BE2C (cell line): Measurements from ENCODE around the gene ATN1.

Experiments
- DNase-seq: peaks from one replicate; pipeline ENCODE4 v3.0.0-alpha.2; 2020
- H3K27me3 ChIP-seq: fragments of 250-450 bp; sonication (Bioruptor Pico); 2 replicates; pipeline ENCODE4 v1.5.1; 2020; ENCODE audit warnings: mild to moderate bottlenecking
- H3K36me3 ChIP-seq: fragments of 250-450 bp; sonication (Bioruptor Pico); 2 replicates; pipeline ENCODE4 v1.5.1; 2020; ENCODE audit warnings: mild to moderate bottlenecking
- H3K4me1 ChIP-seq: fragments of 250-450 bp; sonication (Bioruptor Pico); 2 replicates; pipeline ENCODE4 v1.5.1; 2020
- H3K4me3 ChIP-seq: 2 replicates; pipeline ENCODE4 v1.5.1; 2011; ENCODE audit warnings: low read depth, low read length
- H3K9me3 ChIP-seq: fragments of 250-450 bp; sonication (Bioruptor Pico); 2 replicates; pipeline ENCODE4 v1.5.1; 2020
- CTCF ChIP-seq: IDR thresholded peaks from 2 replicates; pipeline ENCODE4 v1.5.1; 2012; ENCODE audit warnings: mild to moderate bottlenecking, low read depth, low read length

The ATN1 gene

GRCh38 chr12:6978188-6978587 lies 50.4 kb downstream of the ATN1 start:
- DNase-seq: no peak
- peaks cover 78% of the 10 kb centered on the region for H3K36me3 ChIP-seq

GRCh38 chr12:6978611-6979011 lies 50.9 kb downstream of the ATN1 start:
- no peak for TF ChIP-seq CTCF
- H3K36me3 ChIP-seq: peaks cover 76% of the 10 kb centered on the region
- no peak overlapping the region for H3K4me3 ChIP-seq
- H3K27me3 ChIP-seq: no peaks in the 10 kb centered on the region
- no peaks in the 10 kb centered on the region for H3K9me3 ChIP-seq
- no peak for DNase-seq
- H3K4me1 ChIP-seq: no peaks in the 10 kb centered on the region

More at GRCh38 chr12:6978188-6978587, 50.4 kb downstream of the ATN1 start:
- H3K4me3 ChIP-seq: no peak overlapping the region
- TF ChIP-seq CTCF: no peak
- H3K27me3 ChIP-seq: no peaks in the 10 kb centered on the region
- no peaks in the 10 kb centered on the region for H3K9me3 ChIP-seq
- no peaks in the 10 kb centered on the region for H3K4me1 ChIP-seq

- H3K4me1 ChIP-seq: no peaks in the 10 kb centered on the region
- no peaks in the 10 kb centered on the region for H3K9me3 ChIP-seq
- no peaks in the 10 kb centered on the region for H3K27me3 ChIP-seq
- no peak for DNase-seq
- TF ChIP-seq CTCF: no peak
- H3K4me3 ChIP-seq: no peak overlapping the region
- H3K36me3 ChIP-seq: peaks cover 74% of the 10 kb centered on the region
Measured at GRCh38 chr12:6979021-6979420, 51.3 kb downstream of the ATN1 start.

GRCh38 chr12:6979453-6979852 lies 51.7 kb downstream of the ATN1 start:
- Histone ChIP-seq H3K36me3 (peaks cover 74% of the 10 kb centered on the region), H3K4me3 (no peak overlapping the region), H3K4me1 (no peaks in the 10 kb centered on the region), H3K9me3 (no peaks in the 10 kb centered on the region), H3K27me3 (no peaks in the 10 kb centered on the region)
- no peak for TF ChIP-seq CTCF
- no peak for DNase-seq

GRCh38 chr12:6980075-6980474 lies 52.3 kb downstream of the ATN1 start:
- Histone ChIP-seq H3K36me3 (peaks cover 71% of the 10 kb centered on the region), H3K27me3 (no peaks in the 10 kb centered on the region)
- no peak for TF ChIP-seq CTCF

GRCh38 chr12:6980740-6981139 lies 53.0 kb downstream of the ATN1 start:
- no peak for TF ChIP-seq CTCF
- no peak for DNase-seq

More at GRCh38 chr12:6980075-6980474, 52.3 kb downstream of the ATN1 start:
- H3K4me3 ChIP-seq: no peak overlapping the region
- H3K9me3 ChIP-seq: no peaks in the 10 kb centered on the region
- DNase-seq: no peak
- H3K4me1 ChIP-seq: no peaks in the 10 kb centered on the region

More at GRCh38 chr12:6980740-6981139, 53.0 kb downstream of the ATN1 start:
- Histone ChIP-seq H3K27me3 (no peaks in the 10 kb centered on the region), H3K4me1 (no peaks in the 10 kb centered on the region), H3K36me3 (peaks cover 64% of the 10 kb centered on the region), H3K4me3 (no peak overlapping the region), H3K9me3 (no peaks in the 10 kb centered on the region)
